ENCODE results near the gene FHAD1. TPM values are rescaled to one million over a fixed set of nuclear protein-coding genes. Genes with fewer than 3 reads are reported as not detected.

The FHAD1 gene
- total RNA-seq, 2 experiments from 2014 or later = 0.34 to 0.64 TPM

DNA sequence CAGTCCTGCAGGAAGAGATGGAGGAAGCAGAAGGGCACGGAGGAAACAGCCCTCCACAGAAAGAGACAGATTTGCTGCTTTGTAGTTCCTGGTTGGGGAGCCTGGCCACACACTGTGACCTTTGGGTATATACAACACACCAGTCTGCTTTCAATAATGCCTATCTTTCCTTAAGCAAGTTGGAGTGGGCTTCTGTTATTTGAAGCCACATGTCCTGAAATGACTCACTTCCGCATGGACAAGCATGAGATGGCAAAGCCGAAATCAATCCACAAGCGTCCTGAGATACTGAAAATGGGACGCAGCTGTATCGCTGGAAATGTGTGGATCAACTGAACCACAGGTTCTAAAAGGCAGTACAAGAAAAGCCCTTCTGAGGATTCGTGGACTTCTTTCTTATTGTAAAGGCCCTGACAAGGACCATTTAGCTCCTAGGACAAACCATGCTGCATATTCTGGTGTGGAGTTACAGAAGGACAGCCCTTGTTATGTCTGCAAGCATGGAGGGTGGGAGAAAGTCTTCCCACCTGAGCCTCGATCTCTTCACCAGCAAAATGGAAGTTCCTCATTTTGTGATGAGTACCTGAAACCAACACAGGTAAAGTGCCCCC, 22.7 kb upstream of the FHAD1 start:
- ATAC-seq (ENCODE audit: low read depth) (no peak), DNase-seq (no peak)
- Mint-ChIP-seq H3K4me1 (no peaks in the 10 kb centered on the region), H3K9me3 (no peaks in the 10 kb centered on the region), H3K4me3 (no peak overlapping the region), H3K27me3 (peaks cover 20% of the 10 kb centered on the region), H3K27ac (no peak overlapping the region), H3K36me3 (no peaks in the 10 kb centered on the region)
- POLR2A ChIA-PET = no interaction called here

DNA sequence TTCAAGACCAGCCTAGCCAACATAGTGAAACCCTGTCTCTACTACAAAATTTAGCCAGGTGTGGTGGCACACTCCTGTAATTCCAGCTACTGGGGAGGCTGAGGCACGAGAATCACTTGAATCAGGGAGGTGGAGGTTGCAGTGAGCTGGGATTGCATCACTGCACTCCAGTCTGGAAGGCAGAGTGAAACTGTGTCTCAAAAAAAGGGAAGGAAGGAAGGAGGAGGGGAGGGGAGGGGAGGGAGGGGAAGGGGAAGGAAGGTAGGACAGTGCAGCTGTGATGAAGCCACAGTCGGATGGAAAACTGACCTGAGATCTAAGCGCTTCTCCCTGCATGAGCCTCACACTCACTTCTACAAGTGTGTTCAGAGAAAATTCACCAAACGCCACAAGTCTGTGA, 22.0 kb upstream of the FHAD1 start:
- peaks cover 17% of the 10 kb centered on the region for H3K27me3 Mint-ChIP-seq
- H3K27ac Mint-ChIP-seq = no peak overlapping the region
- POLR2A ChIA-PET = no interaction called here
- H3K9me3 Mint-ChIP-seq = no peaks in the 10 kb centered on the region
- H3K36me3 Mint-ChIP-seq = no peaks in the 10 kb centered on the region
- no peaks in the 10 kb centered on the region for H3K4me1 Mint-ChIP-seq
- DNase-seq = no peak
- no peak for ATAC-seq (ENCODE audit: low read depth)
- H3K4me3 Mint-ChIP-seq = no peak overlapping the region

DNA sequence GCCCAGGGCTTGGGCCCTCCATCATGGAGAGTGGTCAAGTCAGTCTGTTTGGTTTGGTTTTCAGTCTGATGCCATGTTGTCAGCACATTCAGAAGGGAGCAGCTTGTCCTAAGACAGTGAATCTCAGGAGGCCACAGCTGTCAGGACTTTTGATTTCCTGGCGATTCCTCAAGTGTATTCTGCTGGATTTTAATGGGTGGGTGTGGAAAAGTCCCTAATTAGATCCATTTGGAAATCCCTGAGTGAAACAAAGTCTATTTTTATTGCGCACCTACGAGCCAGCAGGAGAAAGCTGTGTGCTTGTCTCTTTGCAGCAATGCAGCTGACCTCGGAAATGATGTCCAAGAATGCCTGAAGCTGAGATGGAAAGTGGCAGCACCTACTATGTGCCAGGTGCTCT, 21.6 kb upstream of the FHAD1 start:
- Mint-ChIP-seq H3K4me1 (no peaks in the 10 kb centered on the region), H3K27me3 (peaks cover 15% of the 10 kb centered on the region), H3K36me3 (no peaks in the 10 kb centered on the region), H3K4me3 (no peak overlapping the region), H3K27ac (no peak overlapping the region), H3K9me3 (no peaks in the 10 kb centered on the region)
- no peak for ATAC-seq (ENCODE audit: low read depth)
- no peak for DNase-seq
- POLR2A ChIA-PET = interaction anchor here (0.7 kb wide), 1 partner anchor 127 kb away, joined by 4 read pairs; no protein-coding TSS in a partner anchor

DNA sequence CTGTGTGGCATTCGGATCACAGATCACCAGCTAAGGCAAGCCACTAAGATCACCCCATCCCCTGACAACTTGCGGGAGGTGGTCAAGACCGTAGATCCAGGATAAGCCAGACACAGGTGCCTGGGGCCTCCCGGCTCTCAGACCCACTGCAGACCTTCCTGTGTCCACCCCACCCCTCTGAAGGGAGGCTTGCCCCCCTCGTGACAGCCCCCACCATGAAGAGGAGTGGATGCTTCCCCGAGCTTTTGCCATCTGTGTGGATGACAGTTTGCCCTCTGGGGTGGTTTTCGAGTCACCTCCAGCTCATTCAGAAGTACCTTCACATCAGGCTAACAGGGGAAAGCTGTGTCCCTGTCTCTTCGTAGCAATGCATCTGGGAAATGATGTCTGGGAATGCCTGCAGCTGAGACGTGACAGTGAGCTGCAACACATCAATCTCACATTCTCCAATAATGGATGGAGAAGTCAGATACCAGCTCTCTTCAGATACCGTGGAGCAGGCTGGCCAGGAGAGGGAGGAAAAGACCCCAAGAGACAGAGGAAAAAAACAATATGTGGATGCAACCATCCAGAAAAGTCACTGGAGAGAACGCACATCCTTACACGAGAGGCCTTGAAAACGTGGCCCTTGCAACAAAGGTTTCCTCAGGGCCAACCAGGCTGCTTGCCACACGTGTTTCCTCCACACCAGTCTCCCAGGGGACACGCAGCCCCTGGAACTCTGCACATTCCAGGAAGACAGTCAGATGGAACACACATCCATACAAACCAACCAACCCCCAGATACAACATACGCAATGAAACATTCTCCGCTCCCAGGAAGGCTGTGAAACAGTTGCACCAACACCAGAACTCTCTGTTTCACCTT, 20.4 kb upstream of the FHAD1 start:
- Mint-ChIP-seq H3K27ac (no peak overlapping the region), H3K4me3 (no peak overlapping the region), H3K4me1 (peaks cover 4% of the 10 kb centered on the region), H3K36me3 (no peaks in the 10 kb centered on the region), H3K9me3 (no peaks in the 10 kb centered on the region), H3K27me3 (peaks cover 15% of the 10 kb centered on the region)
- DNase-seq (no peak), ATAC-seq (ENCODE audit: low read depth) (no peak)
- POLR2A ChIA-PET = interaction anchor here (0.7 kb wide), 1 partner anchor 126 kb away, joined by 4 read pairs; no protein-coding TSS in a partner anchor

DNA sequence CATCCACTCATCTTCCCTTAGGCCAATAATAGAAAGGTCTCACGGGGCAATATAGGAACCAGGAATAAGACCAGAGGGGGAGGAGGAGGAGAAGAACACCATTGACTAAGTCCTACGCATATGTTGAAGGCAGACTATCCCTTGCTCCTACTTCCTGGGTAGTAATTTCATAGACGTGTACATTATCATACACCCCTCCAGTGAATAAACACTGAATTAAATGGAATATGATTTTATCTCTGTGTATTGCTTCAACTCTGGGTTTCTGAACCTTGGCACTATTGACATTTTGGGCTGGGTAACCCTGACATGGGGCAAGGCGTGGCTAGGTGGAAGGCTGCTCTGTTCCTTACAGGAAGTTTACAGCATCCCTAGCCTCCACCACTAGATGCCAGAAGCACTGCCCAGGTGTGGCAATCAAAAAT, 17.3 kb upstream of the FHAD1 start:
- H3K27ac Mint-ChIP-seq = no peak overlapping the region
- POLR2A ChIA-PET = no interaction called here
- no peak for ATAC-seq (ENCODE audit: low read depth)
- H3K36me3 Mint-ChIP-seq = no peaks in the 10 kb centered on the region
- peaks cover 3% of the 10 kb centered on the region for H3K27me3 Mint-ChIP-seq
- no peak overlapping the region for H3K4me3 Mint-ChIP-seq
- no peaks in the 10 kb centered on the region for H3K9me3 Mint-ChIP-seq
- no peak for DNase-seq
- peaks cover 7% of the 10 kb centered on the region for H3K4me1 Mint-ChIP-seq

DNA sequence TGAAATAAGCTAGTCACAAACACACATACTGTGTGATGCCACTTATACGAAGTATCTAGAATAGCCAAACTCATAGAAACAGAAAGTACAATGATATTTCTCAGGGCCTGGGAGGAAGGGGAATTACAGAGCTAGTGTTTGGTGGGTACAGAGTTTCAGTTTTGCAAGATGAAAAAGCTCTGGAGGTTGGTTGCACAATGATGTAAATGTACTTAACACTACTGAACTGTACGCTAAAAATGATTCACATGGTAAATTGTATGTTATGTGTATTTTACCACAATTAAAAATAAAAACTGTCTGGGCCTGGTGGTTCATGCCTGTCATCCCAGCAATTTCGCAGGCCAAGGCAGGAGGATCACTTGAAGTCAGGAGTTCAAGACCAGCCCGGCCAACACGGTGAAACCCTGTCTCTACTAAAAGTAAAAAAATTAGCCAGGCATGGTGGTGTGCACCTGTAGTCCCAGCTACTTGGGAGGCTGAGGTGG, 15.3 kb upstream of the FHAD1 start:
- Mint-ChIP-seq H3K27me3 (peaks cover 10% of the 10 kb centered on the region), H3K36me3 (no peaks in the 10 kb centered on the region), H3K4me3 (peak overlapping the region; percentile 26), H3K27ac (peak overlapping the region; percentile 71), H3K4me1 (peaks cover 9% of the 10 kb centered on the region), H3K9me3 (no peaks in the 10 kb centered on the region)
- DNase-seq = no peak
- POLR2A ChIA-PET = interaction anchor here (1.0 kb wide), 1 partner anchor 17 kb away, joined by 3 read pairs; no protein-coding TSS in a partner anchor
- ATAC-seq (ENCODE audit: low read depth) = peak; percentile 89

DNA sequence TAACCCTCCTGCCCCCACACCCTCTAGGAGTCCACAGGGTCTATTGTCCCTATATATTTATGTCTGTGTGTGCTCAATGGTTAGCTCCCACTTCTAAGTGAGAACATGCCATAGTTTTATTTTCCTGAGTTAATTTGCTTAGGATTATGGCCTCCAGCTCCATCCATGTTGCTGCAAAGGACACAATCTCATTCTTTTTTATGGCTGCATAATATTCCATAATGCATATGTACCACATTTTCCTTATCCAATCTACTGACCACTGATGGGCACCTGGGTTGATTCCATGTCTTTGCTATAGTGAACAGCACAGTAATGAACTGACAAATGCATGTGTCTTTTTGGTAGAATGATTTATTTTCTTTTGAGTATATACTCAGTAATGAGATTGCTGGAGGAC, 13.3 kb upstream of the FHAD1 start:
- DNase-seq = no peak
- Mint-ChIP-seq H3K27ac (no peak overlapping the region), H3K9me3 (no peaks in the 10 kb centered on the region), H3K4me3 (no peak overlapping the region), H3K36me3 (no peaks in the 10 kb centered on the region), H3K4me1 (peaks cover 9% of the 10 kb centered on the region), H3K27me3 (peaks cover 20% of the 10 kb centered on the region)
- POLR2A ChIA-PET = no interaction called here
- no peak for ATAC-seq (ENCODE audit: low read depth)

DNA sequence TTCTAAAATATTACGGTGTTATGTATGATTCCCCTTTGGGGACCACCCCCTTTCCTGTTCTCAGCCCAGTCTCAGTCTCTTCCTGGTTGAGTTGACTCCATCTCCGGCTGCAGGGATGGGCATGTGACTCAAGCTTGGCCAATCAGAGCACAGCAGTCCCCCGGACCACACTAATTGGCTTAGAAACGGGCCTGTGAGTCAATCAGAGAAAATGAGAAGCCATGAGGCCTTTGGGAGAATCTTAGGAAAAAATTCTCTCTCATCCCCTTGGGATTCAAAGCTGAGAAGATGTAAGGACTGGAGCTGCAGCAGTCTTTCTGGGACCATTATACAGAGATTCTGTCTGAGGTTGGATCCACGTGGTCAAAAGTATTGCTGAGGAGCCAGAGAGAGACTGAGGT, 10.7 kb upstream of the FHAD1 start:
- POLR2A ChIA-PET = no interaction called here
- Mint-ChIP-seq H3K27ac (no peak overlapping the region), H3K4me3 (no peak overlapping the region), H3K27me3 (peaks cover 29% of the 10 kb centered on the region), H3K36me3 (no peaks in the 10 kb centered on the region), H3K9me3 (no peaks in the 10 kb centered on the region), H3K4me1 (peaks cover 7% of the 10 kb centered on the region)
- no peak for DNase-seq
- ATAC-seq (ENCODE audit: low read depth) = no peak

DNA sequence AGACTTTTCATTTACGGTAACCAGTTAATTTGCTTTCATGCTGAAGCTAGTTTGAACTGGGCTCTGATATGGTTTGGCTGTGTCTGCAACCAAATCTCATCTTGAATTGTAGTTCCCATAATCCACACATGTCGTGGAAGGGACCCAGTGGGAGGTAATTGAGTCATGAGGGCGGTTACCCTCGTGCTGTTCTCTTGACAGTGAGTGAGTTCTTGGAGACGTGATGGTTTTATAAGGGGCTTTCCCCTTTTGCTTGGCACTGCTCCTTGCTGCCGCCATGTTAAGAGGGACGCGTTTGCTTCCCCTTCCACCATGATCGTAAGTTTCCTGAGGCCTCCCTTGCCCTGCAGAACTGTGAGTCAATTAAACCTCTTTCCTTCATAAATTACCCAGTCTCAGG, 10.3 kb upstream of the FHAD1 start:
- POLR2A ChIA-PET = no interaction called here
- Mint-ChIP-seq H3K4me1 (peaks cover 3% of the 10 kb centered on the region), H3K9me3 (no peaks in the 10 kb centered on the region), H3K27ac (no peak overlapping the region), H3K36me3 (no peaks in the 10 kb centered on the region), H3K27me3 (peaks cover 33% of the 10 kb centered on the region), H3K4me3 (no peak overlapping the region)
- ATAC-seq (ENCODE audit: low read depth) (no peak), DNase-seq (no peak)

DNA sequence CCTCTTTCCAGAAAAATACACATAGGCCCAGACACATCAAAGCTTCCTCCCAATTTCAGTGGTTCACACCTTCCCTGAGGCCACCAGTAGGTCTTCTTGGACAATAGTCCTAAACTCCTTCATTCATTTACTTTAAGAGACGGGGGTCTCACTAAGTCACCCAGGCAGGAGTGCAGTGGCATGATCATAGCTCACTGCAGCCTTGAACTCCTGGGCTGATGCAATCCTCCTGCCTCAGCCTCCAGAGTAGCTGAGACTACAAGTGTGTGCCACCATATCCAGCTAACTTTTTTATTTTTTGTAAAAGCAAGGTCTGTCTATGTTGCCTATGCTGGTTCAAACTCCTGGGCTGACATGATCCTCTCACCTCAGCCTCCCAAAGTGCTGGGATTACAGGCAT, 8.2 kb upstream of the FHAD1 start:
- Mint-ChIP-seq H3K27ac (no peak overlapping the region), H3K4me3 (no peak overlapping the region), H3K27me3 (peaks cover 36% of the 10 kb centered on the region), H3K9me3 (no peaks in the 10 kb centered on the region), H3K4me1 (peaks cover 2% of the 10 kb centered on the region), H3K36me3 (no peaks in the 10 kb centered on the region)
- DNase-seq (no peak), ATAC-seq (ENCODE audit: low read depth) (no peak)
- POLR2A ChIA-PET = no interaction called here

DNA sequence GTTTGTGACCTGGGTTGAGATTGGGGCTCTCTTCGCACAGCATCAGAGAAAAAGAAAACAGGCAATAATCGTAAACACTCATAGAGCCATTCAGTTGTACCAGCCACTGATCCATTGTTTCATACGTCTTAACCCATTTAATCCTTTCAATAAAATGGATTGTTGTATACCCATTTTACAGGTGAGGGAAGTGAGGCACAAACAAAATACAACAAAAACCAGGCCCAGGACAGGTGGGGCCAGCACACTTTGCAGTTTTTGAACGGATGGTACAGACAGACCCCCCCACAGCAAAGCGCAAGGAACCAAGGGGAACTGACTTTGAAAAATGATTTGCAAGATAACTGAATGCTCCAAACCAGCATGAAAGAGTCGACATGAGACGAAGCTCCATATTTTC, 4.3 kb upstream of the FHAD1 start:
- H3K4me1 Mint-ChIP-seq = peaks cover 14% of the 10 kb centered on the region
- peaks cover 14% of the 10 kb centered on the region for H3K36me3 Mint-ChIP-seq
- ATAC-seq (ENCODE audit: low read depth) (no peak), DNase-seq (no peak)
- POLR2A ChIA-PET = no interaction called here
- H3K27ac Mint-ChIP-seq = no peak overlapping the region
- peaks cover 14% of the 10 kb centered on the region for H3K9me3 Mint-ChIP-seq
- H3K27me3 Mint-ChIP-seq = peaks cover 49% of the 10 kb centered on the region
- no peak overlapping the region for H3K4me3 Mint-ChIP-seq

DNA sequence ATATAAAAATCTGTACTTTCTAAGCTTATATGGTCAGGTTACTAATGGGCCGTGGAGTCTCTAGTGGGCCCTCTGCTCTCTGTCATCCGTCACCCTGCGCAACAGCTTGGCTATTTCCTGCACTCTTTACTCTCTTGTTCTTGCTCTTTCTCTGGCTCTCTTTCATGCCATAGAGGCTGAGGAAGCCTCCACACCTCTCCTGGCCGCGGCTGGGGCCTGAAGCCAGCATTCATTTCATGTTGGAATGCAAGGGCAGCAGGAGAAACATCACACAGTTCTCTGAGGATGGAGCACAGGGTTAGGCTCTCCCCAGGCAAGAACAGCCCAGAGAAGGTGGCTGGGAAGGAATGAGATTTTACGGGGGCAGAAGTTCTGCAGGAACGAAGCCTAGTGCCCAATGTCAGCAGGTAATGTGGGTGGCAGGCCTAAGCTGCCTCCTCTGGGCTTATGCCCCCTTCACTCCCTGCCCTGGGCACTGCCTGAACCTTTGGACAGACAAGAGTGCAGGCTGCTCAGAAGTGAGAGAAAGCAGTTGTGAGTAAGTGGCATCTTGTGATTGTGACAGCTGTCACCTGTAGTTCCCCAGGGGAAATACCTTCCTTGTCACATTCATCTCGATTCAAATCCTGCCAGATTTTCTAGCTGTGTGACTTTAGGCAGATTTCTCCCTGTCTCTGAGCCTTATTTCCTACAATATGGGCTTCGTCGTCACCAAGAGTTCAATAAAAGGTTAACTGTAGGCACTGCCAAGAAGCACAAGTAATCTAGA, 3.6 kb upstream of the FHAD1 start:
- DNase-seq (no peak), ATAC-seq (ENCODE audit: low read depth) (no peak)
- peaks cover 20% of the 10 kb centered on the region for H3K4me1 Mint-ChIP-seq
- no peak overlapping the region for H3K27ac Mint-ChIP-seq
- peaks cover 49% of the 10 kb centered on the region for H3K27me3 Mint-ChIP-seq
- POLR2A ChIA-PET = interaction anchor here (0.6 kb wide), 1 partner anchor 154 kb away, joined by 3 read pairs; no protein-coding TSS in a partner anchor
- peaks cover 14% of the 10 kb centered on the region for H3K36me3 Mint-ChIP-seq
- peaks cover 14% of the 10 kb centered on the region for H3K9me3 Mint-ChIP-seq
- H3K4me3 Mint-ChIP-seq = no peak overlapping the region

DNA sequence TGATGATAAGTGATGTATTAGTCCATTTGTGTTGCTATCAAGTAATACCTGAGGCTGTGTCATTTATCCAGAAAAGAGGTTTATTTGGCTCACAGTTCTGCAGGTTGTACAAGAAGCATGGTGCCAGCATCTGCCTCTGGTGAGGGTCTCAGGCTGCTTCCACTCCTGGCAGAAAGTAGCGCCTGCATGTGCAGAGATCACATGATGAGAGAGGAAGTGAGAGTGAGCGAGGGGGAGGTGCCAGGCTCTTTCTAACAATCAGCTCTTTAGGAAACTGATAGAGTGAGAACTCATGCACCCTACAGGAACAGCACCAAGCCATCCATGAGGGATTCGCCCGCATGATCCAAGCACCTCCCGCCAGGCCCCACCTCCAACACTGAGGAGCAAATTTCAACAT, 2.2 kb upstream of the FHAD1 start:
- no peak overlapping the region for H3K4me3 Mint-ChIP-seq
- POLR2A ChIA-PET = no interaction called here
- peaks cover 14% of the 10 kb centered on the region for H3K9me3 Mint-ChIP-seq
- DNase-seq (no peak), ATAC-seq (ENCODE audit: low read depth) (no peak)
- peaks cover 32% of the 10 kb centered on the region for H3K4me1 Mint-ChIP-seq
- H3K27ac Mint-ChIP-seq = no peak overlapping the region
- H3K36me3 Mint-ChIP-seq = peaks cover 14% of the 10 kb centered on the region
- peaks cover 46% of the 10 kb centered on the region for H3K27me3 Mint-ChIP-seq

All from activated naive CD8-positive, alpha-beta T cell treated with anti-CD3 and anti-CD28 coated beads, Interleukin-2, amount 10 ng/mL, durations not matched to agents 7 days and 5 days (primary cell).